ENCODE measurements around the gene PXMP4. TPM values are rescaled to one million over a fixed set of nuclear protein-coding genes. Genes with fewer than 3 reads are reported as not detected.

The PXMP4 gene
- 10 to 100 TPM; 25.4 to 47.5 TPM for total RNA-seq
- polyA plus RNA-seq (ENCODE audit: insufficient read length in 6 of 6): 10 to 100 TPM; 11.6 to 18.5 (median 14.1) TPM
- long read RNA-seq, donor 1, full-length matches to known transcripts: 18 of 18 reads
- long read RNA-seq, donor 1, partial matches to known transcripts: 0 of 18 reads
- long read RNA-seq, donor 1, other reads (novel, unspliced or antisense): 0 of 18 reads
- long read RNA-seq, donor 2, full-length matches to known transcripts: 8 of 8 reads
- long read RNA-seq, donor 2, partial matches to known transcripts: 0 of 8 reads
- long read RNA-seq, donor 2, other reads (novel, unspliced or antisense): 0 of 8 reads
- long read RNA-seq, donor 3, full-length matches to known transcripts: 6 of 11 reads
- long read RNA-seq, donor 3, partial matches to known transcripts: 5 of 11 reads
- long read RNA-seq, donor 3, other reads (novel, unspliced or antisense): 0 of 11 reads
- long read RNA-seq, donor 4, full-length matches to known transcripts: 31 of 41 reads
- long read RNA-seq, donor 4, partial matches to known transcripts: 1 of 41 reads
- long read RNA-seq, donor 4, other reads (novel, unspliced or antisense): 9 of 41 reads
- long read RNA-seq, donor 5, full-length matches to known transcripts: 5 of 5 reads
- long read RNA-seq, donor 5, partial matches to known transcripts: 0 of 5 reads
- long read RNA-seq, donor 5, other reads (novel, unspliced or antisense): 0 of 5 reads
- long read RNA-seq, donor 6, full-length matches to known transcripts: 6 of 12 reads
- long read RNA-seq, donor 6, partial matches to known transcripts: 6 of 12 reads
- long read RNA-seq, donor 6, other reads (novel, unspliced or antisense): 0 of 12 reads
- long read RNA-seq, donor 7, full-length matches to known transcripts: 3 of 3 reads
- long read RNA-seq, donor 7, partial matches to known transcripts: 0 of 3 reads
- long read RNA-seq, donor 7, other reads (novel, unspliced or antisense): 0 of 3 reads
- long read RNA-seq, donor 8, full-length matches to known transcripts: 8 of 8 reads
- long read RNA-seq, donor 8, partial matches to known transcripts: 0 of 8 reads
- long read RNA-seq, donor 8, other reads (novel, unspliced or antisense): 0 of 8 reads
- long read RNA-seq, donor 9: 0 reads
- long read RNA-seq, donor 10, full-length matches to known transcripts: 24 of 30 reads
- long read RNA-seq, donor 10, partial matches to known transcripts: 0 of 30 reads
- long read RNA-seq, donor 10, other reads (novel, unspliced or antisense): 6 of 30 reads
- long read RNA-seq, donor 11: 0 reads
- long read RNA-seq, donor 12, full-length matches to known transcripts: 3 of 3 reads
- long read RNA-seq, donor 12, partial matches to known transcripts: 0 of 3 reads
- long read RNA-seq, donor 12, other reads (novel, unspliced or antisense): 0 of 3 reads

- ATAC-seq (peak; percentile 89), DNase-seq (peak; percentile 88 to 94 (median 92))
- peak within 1 kb of the TSS; percentile 69 to 86 for H3K27ac ChIP-seq
- peaks cover 0 to 38% of the 10 kb centered on the region in 2 donors for H3K4me1 ChIP-seq
- TF ChIP-seq, protein P1, sequence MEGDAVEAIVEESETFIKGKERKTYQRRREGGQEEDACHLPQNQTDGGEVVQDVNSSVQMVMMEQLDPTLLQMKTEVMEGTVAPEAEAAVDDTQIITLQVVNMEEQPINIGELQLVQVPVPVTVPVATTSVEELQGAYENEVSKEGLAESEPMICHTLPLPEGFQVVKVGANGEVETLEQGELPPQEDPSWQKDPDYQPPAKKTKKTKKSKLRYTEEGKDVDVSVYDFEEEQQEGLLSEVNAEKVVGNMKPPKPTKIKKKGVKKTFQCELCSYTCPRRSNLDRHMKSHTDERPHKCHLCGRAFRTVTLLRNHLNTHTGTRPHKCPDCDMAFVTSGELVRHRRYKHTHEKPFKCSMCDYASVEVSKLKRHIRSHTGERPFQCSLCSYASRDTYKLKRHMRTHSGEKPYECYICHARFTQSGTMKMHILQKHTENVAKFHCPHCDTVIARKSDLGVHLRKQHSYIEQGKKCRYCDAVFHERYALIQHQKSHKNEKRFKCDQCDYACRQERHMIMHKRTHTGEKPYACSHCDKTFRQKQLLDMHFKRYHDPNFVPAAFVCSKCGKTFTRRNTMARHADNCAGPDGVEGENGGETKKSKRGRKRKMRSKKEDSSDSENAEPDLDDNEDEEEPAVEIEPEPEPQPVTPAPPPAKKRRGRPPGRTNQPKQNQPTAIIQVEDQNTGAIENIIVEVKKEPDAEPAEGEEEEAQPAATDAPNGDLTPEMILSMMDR (IDR thresholded peaks at IDR 0.05): no peak
- H3K27me3 ChIP-seq: no peaks in the 10 kb centered on the region
- peak within 1 kb of the TSS; percentile 82 to 83 for H3K4me3 ChIP-seq
- no peaks in the 10 kb centered on the region for H3K36me3 ChIP-seq
- intact Hi-C loops (cut with DNase I): no loop called here
- H3K9me3 ChIP-seq: no peaks in the 10 kb centered on the region
Measured at GRCh38 chr20:33719989-33720709, at the start of gene PXMP4. PXMP4 (minus strand) TSS chr20:33720310; CDS start chr20:33720207, 103 bp downstream.

- no peak overlapping the region for H3K4me3 ChIP-seq
- ATAC-seq (no peak), DNase-seq (no peak)
- H3K9me3 ChIP-seq: no peaks in the 10 kb centered on the region
- H3K27me3 ChIP-seq: no peaks in the 10 kb centered on the region
- H3K27ac ChIP-seq: no peak overlapping the region
- TF ChIP-seq, protein P1 (IDR thresholded peaks at IDR 0.05): no peak
- no peaks in the 10 kb centered on the region for H3K4me1 ChIP-seq
- intact Hi-C loops (cut with DNase I): no loop called here
- H3K36me3 ChIP-seq: peaks cover 0 to 82% of the 10 kb centered on the region in 2 donors
Measured at GRCh38 chr20:33769043-33769442, 48.9 kb upstream of the PXMP4 start.

- Histone ChIP-seq H3K4me3 (no peak overlapping the region), H3K9me3 (no peaks in the 10 kb centered on the region), H3K27me3 (no peaks in the 10 kb centered on the region), H3K4me1 (no peaks in the 10 kb centered on the region), H3K27ac (no peak overlapping the region), H3K36me3 (peaks cover 0 to 79% of the 10 kb centered on the region in 2 donors)
- TF ChIP-seq, protein P1 (IDR thresholded peaks at IDR 0.05): no peak
- DNase-seq: no peak
- ATAC-seq: no peak
- intact Hi-C loops (cut with DNase I): no loop called here
Measured at GRCh38 chr20:33767777-33768138, 47.6 kb upstream of the PXMP4 start.

- Histone ChIP-seq H3K4me3 (no peak overlapping the region), H3K27me3 (no peaks in the 10 kb centered on the region), H3K27ac (no peak overlapping the region), H3K4me1 (no peaks in the 10 kb centered on the region), H3K36me3 (peaks cover 0 to 78% of the 10 kb centered on the region in 2 donors), H3K9me3 (no peaks in the 10 kb centered on the region)
- TF ChIP-seq, protein P1 (IDR thresholded peaks at IDR 0.05): no peak
- ATAC-seq (no peak), DNase-seq (no peak)
- intact Hi-C loops (cut with DNase I): no loop called here
Measured at GRCh38 chr20:33766686-33767085, 46.6 kb upstream of the PXMP4 start.

Data from left lung (tissue), 14 donors.